Stimulated activated CD8-positive, alpha-beta memory T cell treated with anti-CD3 and anti-CD28 coated beads, Interleukin-7, amount 100 ng/mL, for 48 hours (primary cell): Measurements from ENCODE around the gene AADAT.
"Not testable (repeated sequence)": the region's sequence is repeated elsewhere in the genome, so short reads cannot be mapped to it uniquely, and the experiment has no call there.

Source experiments
- DNase-seq, 2 donors: peaks; one replicate each; pipeline ENCODE4 v3.0.0-alpha.2; 2020; ENCODE audit warnings: low read depth in 1 of 2; ENCODE audit errors: extremely low read depth in 1 of 2

AADAT gene

GRCh38 chr4:170089668-170090351 lies at the start of gene AADAT:
Gene AADAT (minus strand): TSS chr4:170089956. CDS start chr4:170089690, 266 bp downstream.
- DNase-seq = no peak

GRCh38 chr4:170138580-170139194 lies 48.9 kb upstream of the AADAT start:
- peak; percentile 29 to 48 for DNase-seq

GRCh38 chr4:170137927-170138326 lies 48.2 kb upstream of the AADAT start:
- no peak for DNase-seq

- DNase-seq = no peak
Observed at GRCh38 chr4:170137466-170137865, 47.7 kb upstream of the AADAT start.

GRCh38 chr4:170134821-170135220 lies 45.1 kb upstream of the AADAT start:
- DNase-seq = no peak

GRCh38 chr4:170128219-170128804 lies 38.6 kb upstream of the AADAT start:
- no peak for DNase-seq

- no peak for DNase-seq
Observed at GRCh38 chr4:170127758-170128157, 38.0 kb upstream of the AADAT start.

- no peak for DNase-seq
Observed at GRCh38 chr4:170124406-170124805, 34.6 kb upstream of the AADAT start.

GRCh38 chr4:170122252-170122651 lies 32.5 kb upstream of the AADAT start:
- DNase-seq = no peak

- DNase-seq = no peak
Observed at GRCh38 chr4:170114636-170115035, 24.9 kb upstream of the AADAT start.

- not testable (repeated sequence) for DNase-seq
Observed at GRCh38 chr4:170114183-170114582, 24.4 kb upstream of the AADAT start.

GRCh38 chr4:170111546-170111945 lies 21.8 kb upstream of the AADAT start:
- DNase-seq = no peak

GRCh38 chr4:170111085-170111484 lies 21.3 kb upstream of the AADAT start:
- DNase-seq = no peak

GRCh38 chr4:170110285-170110672 lies 20.5 kb upstream of the AADAT start:
- no peak for DNase-seq

GRCh38 chr4:170109586-170110284 lies 20.0 kb upstream of the AADAT start:
- no peak for DNase-seq

GRCh38 chr4:170106900-170107299 lies 17.1 kb upstream of the AADAT start:
- DNase-seq = no peak

GRCh38 chr4:170102426-170102825 lies 12.7 kb upstream of the AADAT start:
- DNase-seq = no peak

- DNase-seq = not testable (repeated sequence)
Observed at GRCh38 chr4:170098171-170098570, 8.4 kb upstream of the AADAT start.

- DNase-seq = no peak
Observed at GRCh38 chr4:170097681-170098080, 7.9 kb upstream of the AADAT start.

- no peak for DNase-seq
Observed at GRCh38 chr4:170093973-170094535, 4.3 kb upstream of the AADAT start.

GRCh38 chr4:170091069-170091696 lies 1.4 kb upstream of the AADAT start:
- DNase-seq = no peak
